H1 (cell line): Measurements from ENCODE around the gene C1orf210. TPM values are rescaled to one million over a fixed set of nuclear protein-coding genes. Genes with fewer than 3 reads are reported as not detected.

Experiments used
- BCL11A ChIP-seq, 2 experiments: IDR thresholded peaks; one replicate each; pipeline ENCODE4 v1.6.1; 2011; ENCODE audit warnings: low read depth in 2 of 2, low read length in 2 of 2, mild to moderate bottlenecking in 2 of 2
- CREB1 ChIP-seq: IDR thresholded peaks from 2 replicates; pipeline ENCODE4 v1.6.1; 2012; ENCODE audit warnings: inconsistent platforms
- KDM1A ChIP-seq: fragments of 200-600, 300-600 bp; sonication (generic); IDR thresholded peaks from 2 replicates; pipeline ENCODE4 v1.7.1; 2016; ENCODE audit warnings: mild to moderate bottlenecking, low read length, borderline replicate concordance
- KDM5A ChIP-seq: fragments of 200-600 bp; IDR thresholded peaks from 2 replicates; pipeline ENCODE4 v1.7.1; 2012; ENCODE audit warnings: mild to moderate bottlenecking, low read length, inconsistent platforms, mixed read lengths
- NRF1 ChIP-seq: IDR thresholded peaks from 2 replicates; pipeline ENCODE4 v1.6.1; 2011; ENCODE audit warnings: mild to moderate bottlenecking, low read depth, low read length, improper control_type of control experiment
- ZNF274 ChIP-seq: IDR thresholded peaks from 2 replicates; pipeline ENCODE4 v1.7.0; 2012; ENCODE audit warnings: low read length, borderline replicate concordance; ENCODE audit errors: extremely low read depth
- polyA plus RNA-seq, 7 experiments: library from polyadenylated mRNA; depleted of rRNA in 3 of 7; stranded (reverse) in 5 of 7; unstranded in 2 of 7; fragments of >200 nt in 5 of 7; fragments of 200-250 nt in 2 of 7; gene quantifications; 1 replicate in 5 of 7; 2 replicates in 1 of 7; 4 replicates in 1 of 7; pipeline versions ENCODE4 v1.2.1 to v1.2.3, GENCODE V29; 2011 to 2013; ENCODE audit warnings: missing spikeins in 2 of 7, mixed read lengths in 2 of 7
- total RNA-seq: library from RNA; stranded (reverse); fragmentation: NEBNext Ultra II Directional; extraction: Animal tissue kit (Norgen Biotek cat#: 25700); gene quantifications from 2 replicates; pipeline ENCODE4 v1.2.1, GENCODE V29; 2021
- TF ChIP-seq, protein P1 (sequence below): IDR thresholded peaks from 2 replicates; pipeline ENCODE4 v1.6.1; 2011; ENCODE audit warnings: low read depth, mild to moderate bottlenecking, low read length; ENCODE audit not compliant: insufficient read depth

Gene C1orf210
- total and polyA plus RNA-seq, 2 of the 8 experiments (the other 6 are each of a cell fraction or from before 2014, with no cell fraction given): 12.0 to 27.9 TPM

DNA sequence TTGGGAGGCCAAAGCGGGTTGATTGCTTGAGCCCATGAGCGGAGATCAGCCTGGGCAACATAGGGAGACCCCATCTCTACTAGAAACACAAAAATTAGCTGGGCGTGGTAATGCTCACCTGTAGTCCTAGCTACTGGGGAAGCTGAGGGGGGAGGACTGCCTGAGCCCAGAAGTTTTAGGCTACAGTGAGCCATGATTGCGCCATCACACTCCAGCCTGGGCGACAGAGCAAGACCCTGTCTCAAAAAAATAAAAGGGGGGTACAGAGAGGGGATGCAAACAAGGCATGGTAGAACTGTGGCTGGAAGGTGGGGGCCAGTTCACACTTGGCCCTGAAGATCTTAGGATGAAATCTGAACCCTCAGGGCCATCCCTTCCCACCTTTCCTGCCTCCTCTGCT lies 1.2 kb upstream of the C1orf210 start (continued):
- TF ChIP-seq, protein P1, sequence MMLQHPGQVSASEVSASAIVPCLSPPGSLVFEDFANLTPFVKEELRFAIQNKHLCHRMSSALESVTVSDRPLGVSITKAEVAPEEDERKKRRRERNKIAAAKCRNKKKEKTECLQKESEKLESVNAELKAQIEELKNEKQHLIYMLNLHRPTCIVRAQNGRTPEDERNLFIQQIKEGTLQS: no peak
- no peak for TF ChIP-seq KDM5A
- no peak for TF ChIP-seq ZNF274
- TF ChIP-seq KDM1A: no peak
- no peak for TF ChIP-seq CREB1
- TF ChIP-seq BCL11A (IDR thresholded peaks at IDR 0.05; ENCODE audit: low read depth in 2 of 2, low read length in 2 of 2): no peak
- TF ChIP-seq NRF1: no peak
- TF ChIP-seq, all 59 proteins: peak for 0
